Activated CD4-positive, alpha-beta T cell treated with anti-CD3 and anti-CD28 coated beads, Interleukin-2, amount 10 ng/mL, durations not matched to agents 7 days and 5 days (primary cell): Measurements from ENCODE around the gene IL1RAPL1. TPM values are rescaled to one million over a fixed set of nuclear protein-coding genes. Genes with fewer than 3 reads are reported as not detected.
"Not testable (repeated sequence)": the region's sequence is repeated elsewhere in the genome, so short reads cannot be mapped to it uniquely, and the experiment has no call there.

Experiments
- CTCF ChIA-PET: fragments of 350-600 bp; sonication (Branson Sonifier 250); formaldehyde crosslinking; loops from one replicate; lab custom pipeline; 2021; ENCODE audit warnings: antibody characterized with exemption; lab: Charles Lee
- POLR2A ChIA-PET: fragments of 350-600 bp; sonication (Branson Sonifier 250); formaldehyde crosslinking; loops from one replicate; lab custom pipeline; 2021; ENCODE audit warnings: antibody characterized with exemption; lab: Charles Lee
- DNase-seq: peaks from one replicate; pipeline ENCODE4 v3.0.0-alpha.2; 2020
- H3K27ac Mint-ChIP-seq: one replicate; pipeline ENCODE4 v1.8.0; 2021; ENCODE audit warnings: mild to moderate bottlenecking, moderate library complexity, mixed read lengths
- H3K27me3 Mint-ChIP-seq: one replicate; pipeline ENCODE4 v1.8.0; 2021; ENCODE audit warnings: mixed read lengths
- H3K36me3 Mint-ChIP-seq: one replicate; pipeline ENCODE4 v1.8.0; 2021; ENCODE audit warnings: low read depth, mixed read lengths
- H3K4me1 Mint-ChIP-seq: one replicate; pipeline ENCODE4 v1.8.0; 2021; ENCODE audit warnings: mixed read lengths
- H3K4me3 Mint-ChIP-seq: one replicate; pipeline ENCODE4 v1.8.0; 2021; ENCODE audit warnings: mild to moderate bottlenecking, moderate library complexity, mixed read lengths
- H3K9me3 Mint-ChIP-seq: one replicate; pipeline ENCODE4 v1.8.0; 2021; ENCODE audit warnings: mixed read lengths
- total RNA-seq, 2 experiments: library from RNA; stranded (reverse); gene quantifications; one replicate each; pipeline ENCODE4 v1.2.3, GENCODE V29; 2021

The IL1RAPL1 gene
- total RNA-seq, 2 experiments from 2014 or later: not detected

DNA sequence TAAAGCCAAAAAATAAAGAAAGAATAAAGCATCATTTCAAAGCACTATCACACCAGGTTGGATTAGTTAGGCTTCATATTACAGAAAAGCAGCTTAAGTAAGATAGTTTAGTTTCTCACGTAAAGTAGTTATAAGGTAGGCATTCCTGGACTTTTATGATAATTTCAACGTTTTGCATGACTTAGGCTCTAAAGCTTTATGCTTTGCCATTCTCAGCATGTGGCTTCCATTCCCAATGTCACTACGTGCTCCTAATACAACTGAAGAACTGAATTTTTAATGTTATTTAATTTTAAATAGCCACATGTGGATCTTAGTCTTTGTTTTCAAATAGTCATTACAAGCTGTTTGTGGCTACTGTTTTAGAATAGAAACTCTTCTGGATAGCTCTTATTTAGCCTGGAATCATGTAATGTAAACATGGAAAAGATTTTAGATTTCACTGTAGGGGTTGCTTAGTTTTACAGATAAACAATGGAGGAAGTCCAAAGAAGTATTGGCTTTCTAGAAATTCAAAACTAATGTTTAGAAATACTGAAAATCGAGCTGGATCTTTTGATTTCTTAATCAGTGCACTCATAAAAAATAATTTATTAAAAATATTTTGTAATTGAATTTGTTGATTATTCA lies 710.0 kb downstream of the IL1RAPL1 start:
- ChIA-PET POLR2A (no interaction called here), CTCF (no interaction called here)
- no peak overlapping the region for H3K27ac Mint-ChIP-seq
- H3K4me1 Mint-ChIP-seq: no peaks in the 10 kb centered on the region
- no peaks in the 10 kb centered on the region for H3K27me3 Mint-ChIP-seq
- no peak overlapping the region for H3K4me3 Mint-ChIP-seq
- DNase-seq: no peak
- no peaks in the 10 kb centered on the region for H3K36me3 Mint-ChIP-seq
- H3K9me3 Mint-ChIP-seq: no peaks in the 10 kb centered on the region

DNA sequence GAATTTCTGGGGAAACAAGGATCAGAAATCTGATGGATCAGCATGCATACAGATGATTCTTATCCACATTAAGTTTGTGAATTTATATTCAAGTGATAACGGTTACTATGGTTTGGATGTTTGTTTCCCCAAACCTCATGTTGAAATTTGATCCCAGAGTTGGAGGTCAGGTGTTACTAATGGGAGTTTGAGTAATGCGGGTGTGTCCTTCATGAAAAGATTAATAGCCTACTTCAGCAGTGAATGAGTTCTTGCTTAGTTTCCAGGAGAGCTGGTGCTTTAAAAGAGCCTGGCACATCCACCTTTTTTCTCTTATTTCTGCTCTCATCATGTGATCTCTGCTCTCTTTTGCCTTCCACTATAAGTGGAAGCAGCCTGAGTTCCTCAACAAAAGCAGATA lies 712.4 kb downstream of the IL1RAPL1 start:
- no peak for DNase-seq
- H3K9me3 Mint-ChIP-seq: no peaks in the 10 kb centered on the region
- H3K4me1 Mint-ChIP-seq: no peaks in the 10 kb centered on the region
- ChIA-PET CTCF (no interaction called here), POLR2A (no interaction called here)
- no peaks in the 10 kb centered on the region for H3K27me3 Mint-ChIP-seq
- no peak overlapping the region for H3K4me3 Mint-ChIP-seq
- H3K27ac Mint-ChIP-seq: no peak overlapping the region
- H3K36me3 Mint-ChIP-seq: no peaks in the 10 kb centered on the region

DNA sequence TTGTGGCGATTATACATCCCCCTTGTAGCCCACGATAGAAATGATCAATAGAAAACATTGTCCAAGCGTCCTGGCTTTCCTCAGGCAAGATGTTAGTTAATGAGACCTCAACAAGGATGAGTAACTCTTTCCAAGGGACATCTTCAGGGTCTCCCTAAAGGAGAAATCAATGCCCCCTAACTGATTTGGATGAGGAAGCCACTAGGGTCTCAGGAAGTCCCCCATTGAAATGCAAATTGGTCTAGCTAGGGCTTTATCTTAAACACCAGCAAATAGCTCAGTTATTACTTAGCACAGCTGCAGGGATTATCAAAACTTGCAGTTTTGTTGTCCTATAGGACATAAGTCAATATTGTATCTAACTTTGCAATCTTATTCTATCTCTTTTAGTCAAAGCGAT lies 721.5 kb downstream of the IL1RAPL1 start:
- no peak overlapping the region for H3K4me3 Mint-ChIP-seq
- no peaks in the 10 kb centered on the region for H3K36me3 Mint-ChIP-seq
- H3K4me1 Mint-ChIP-seq: no peaks in the 10 kb centered on the region
- H3K9me3 Mint-ChIP-seq: no peaks in the 10 kb centered on the region
- DNase-seq: no peak
- POLR2A ChIA-PET: no interaction called here
- H3K27ac Mint-ChIP-seq: no peak overlapping the region
- CTCF ChIA-PET: no interaction called here
- H3K27me3 Mint-ChIP-seq: no peaks in the 10 kb centered on the region

DNA sequence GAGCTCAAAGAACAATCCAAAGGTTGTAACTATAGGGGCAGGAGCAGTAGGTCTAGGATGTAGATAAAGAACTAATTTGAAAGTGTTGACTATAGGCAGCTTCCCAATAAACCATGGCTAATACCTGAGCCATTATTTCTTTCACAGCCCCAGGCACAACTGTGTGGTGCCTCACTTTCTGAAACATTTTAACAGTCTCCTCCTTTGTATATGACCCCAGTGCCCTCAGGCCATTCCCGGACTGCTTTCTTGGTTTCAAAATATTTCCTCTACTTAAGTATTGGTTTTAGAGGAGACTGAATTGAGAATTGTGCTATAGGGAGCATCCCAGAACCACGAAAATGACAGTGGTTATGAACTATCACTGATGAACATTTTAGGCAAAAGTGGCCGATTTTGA lies 728.7 kb downstream of the IL1RAPL1 start:
- no peak overlapping the region for H3K4me3 Mint-ChIP-seq
- ChIA-PET CTCF (no interaction called here), POLR2A (no interaction called here)
- no peaks in the 10 kb centered on the region for H3K27me3 Mint-ChIP-seq
- DNase-seq: no peak
- H3K9me3 Mint-ChIP-seq: no peaks in the 10 kb centered on the region
- no peaks in the 10 kb centered on the region for H3K4me1 Mint-ChIP-seq
- H3K27ac Mint-ChIP-seq: no peak overlapping the region
- H3K36me3 Mint-ChIP-seq: no peaks in the 10 kb centered on the region

DNA sequence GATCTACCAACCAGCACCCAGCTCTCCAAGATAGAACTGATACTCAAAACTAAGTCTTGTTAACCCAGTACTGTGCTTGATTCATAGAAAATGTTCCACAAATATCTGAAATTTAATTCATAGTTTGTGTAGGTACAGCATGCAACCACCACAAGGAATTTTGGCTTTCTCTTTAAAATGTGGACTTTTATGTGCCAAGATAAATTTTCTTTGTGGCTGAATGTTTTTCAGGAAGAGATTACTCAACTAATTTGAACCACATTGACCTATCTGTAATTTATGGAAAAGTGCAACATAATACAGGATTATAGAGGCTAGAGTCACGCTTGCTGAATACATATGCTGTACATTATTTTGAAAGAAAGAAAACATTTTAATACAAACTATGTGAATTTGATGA lies 730.8 kb downstream of the IL1RAPL1 start:
- H3K36me3 Mint-ChIP-seq: no peaks in the 10 kb centered on the region

DNA sequence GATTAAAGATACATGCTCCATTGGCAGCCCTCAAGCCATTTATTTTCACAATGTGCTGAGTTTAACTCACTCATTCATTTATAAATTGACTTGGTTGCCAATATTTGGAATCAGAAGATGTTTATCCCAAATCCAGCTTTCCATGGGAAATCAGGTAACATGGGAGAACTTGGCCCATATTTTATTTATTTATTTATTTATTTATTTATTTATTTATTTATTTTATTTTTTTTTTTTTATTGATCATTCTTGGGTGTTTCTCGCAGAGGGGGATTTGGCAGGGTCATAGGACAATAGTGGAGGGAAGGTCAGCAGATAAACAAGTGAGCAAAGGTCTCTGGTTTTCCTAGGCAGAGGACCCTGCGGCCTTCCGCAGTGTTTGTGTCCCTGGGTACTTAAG lies 745.2 kb downstream of the IL1RAPL1 start:
- H3K4me1 Mint-ChIP-seq, H3K27ac Mint-ChIP-seq, CTCF ChIA-PET, H3K27me3 Mint-ChIP-seq, POLR2A ChIA-PET, H3K4me3 Mint-ChIP-seq, DNase-seq, H3K36me3 Mint-ChIP-seq, H3K9me3 Mint-ChIP-seq: not testable (repeated sequence)

More for the DNA sequence above, 730.8 kb downstream of the IL1RAPL1 start:
- CTCF ChIA-PET: no interaction called here
- no peaks in the 10 kb centered on the region for H3K9me3 Mint-ChIP-seq
- no peak overlapping the region for H3K4me3 Mint-ChIP-seq
- H3K27me3 Mint-ChIP-seq: no peaks in the 10 kb centered on the region
- POLR2A ChIA-PET: no interaction called here
- no peak overlapping the region for H3K27ac Mint-ChIP-seq
- no peak for DNase-seq
- no peaks in the 10 kb centered on the region for H3K4me1 Mint-ChIP-seq

DNA sequence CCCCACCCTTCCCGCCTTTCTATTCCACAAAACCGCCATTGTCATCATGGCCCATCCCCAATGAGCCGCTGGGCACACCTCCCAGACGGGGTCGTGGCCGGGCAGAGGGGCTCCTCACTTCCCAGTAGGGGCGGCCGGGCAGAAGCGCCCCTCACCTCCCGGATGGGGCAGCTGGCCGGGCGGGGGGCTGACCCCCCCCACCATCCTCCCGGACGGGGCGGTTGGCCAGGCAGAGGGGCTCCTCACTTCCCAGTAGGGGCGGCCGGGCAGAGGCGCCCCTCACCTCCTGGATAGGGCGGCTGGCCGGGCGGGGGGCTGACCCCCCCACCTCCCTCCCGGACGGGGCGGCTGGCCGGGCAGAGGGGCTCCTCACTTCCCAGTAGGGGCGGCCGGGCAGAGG lies 745.8 kb downstream of the IL1RAPL1 start:
- not testable (repeated sequence) for DNase-seq, H3K9me3 Mint-ChIP-seq

DNA sequence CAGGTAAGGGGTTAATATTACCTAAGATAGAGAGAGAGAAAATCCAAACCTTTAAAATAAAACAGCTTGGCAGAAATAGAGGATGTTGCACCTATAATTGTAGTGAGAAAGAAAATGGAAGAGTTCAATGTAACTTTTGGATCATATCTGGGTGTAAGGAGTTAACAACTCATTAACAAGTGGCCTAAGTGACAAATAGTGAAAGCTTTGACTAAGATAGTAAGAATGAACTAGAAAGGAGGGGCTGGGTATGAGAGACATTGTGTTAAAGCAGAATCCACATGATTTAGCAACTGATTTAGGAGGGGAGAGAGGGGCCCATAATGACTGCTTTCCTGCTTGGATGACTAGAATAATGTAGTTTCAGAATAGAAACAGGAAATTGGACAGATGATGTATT lies 761.0 kb downstream of the IL1RAPL1 start:
- no peaks in the 10 kb centered on the region for H3K36me3 Mint-ChIP-seq

More for the DNA sequence above, 745.8 kb downstream of the IL1RAPL1 start:
- H3K27me3 Mint-ChIP-seq, CTCF ChIA-PET, H3K36me3 Mint-ChIP-seq, H3K27ac Mint-ChIP-seq, H3K4me1 Mint-ChIP-seq, POLR2A ChIA-PET, H3K4me3 Mint-ChIP-seq: not testable (repeated sequence)

DNA sequence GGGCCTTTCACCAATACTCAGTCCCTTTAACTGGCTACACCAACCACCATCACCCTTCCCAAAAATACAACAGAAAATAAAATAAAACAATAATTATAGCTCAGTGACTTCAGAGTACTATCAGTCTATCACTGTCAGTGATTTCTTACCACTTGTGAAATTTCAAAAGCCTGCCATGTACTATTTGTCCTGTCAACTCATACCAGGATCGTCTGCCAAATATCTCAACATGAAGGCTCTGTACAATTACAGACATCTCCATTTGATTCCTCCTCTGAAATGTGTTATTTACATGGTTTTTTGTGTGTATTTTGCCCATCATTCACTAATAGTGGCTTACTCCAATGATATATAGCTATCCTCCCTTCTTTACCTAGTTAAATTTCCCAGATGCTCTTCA lies 772.0 kb downstream of the IL1RAPL1 start:
- no peak overlapping the region for H3K4me3 Mint-ChIP-seq
- no peaks in the 10 kb centered on the region for H3K27me3 Mint-ChIP-seq
- CTCF ChIA-PET: no interaction called here
- no peaks in the 10 kb centered on the region for H3K36me3 Mint-ChIP-seq
- no peaks in the 10 kb centered on the region for H3K9me3 Mint-ChIP-seq
- POLR2A ChIA-PET: no interaction called here
- no peaks in the 10 kb centered on the region for H3K4me1 Mint-ChIP-seq
- no peak for DNase-seq
- no peak overlapping the region for H3K27ac Mint-ChIP-seq

More for the DNA sequence above, 761.0 kb downstream of the IL1RAPL1 start:
- DNase-seq: no peak
- Mint-ChIP-seq H3K27me3 (no peaks in the 10 kb centered on the region), H3K4me1 (no peaks in the 10 kb centered on the region), H3K27ac (no peak overlapping the region), H3K4me3 (no peak overlapping the region), H3K9me3 (no peaks in the 10 kb centered on the region)
- ChIA-PET POLR2A (no interaction called here), CTCF (no interaction called here)

DNA sequence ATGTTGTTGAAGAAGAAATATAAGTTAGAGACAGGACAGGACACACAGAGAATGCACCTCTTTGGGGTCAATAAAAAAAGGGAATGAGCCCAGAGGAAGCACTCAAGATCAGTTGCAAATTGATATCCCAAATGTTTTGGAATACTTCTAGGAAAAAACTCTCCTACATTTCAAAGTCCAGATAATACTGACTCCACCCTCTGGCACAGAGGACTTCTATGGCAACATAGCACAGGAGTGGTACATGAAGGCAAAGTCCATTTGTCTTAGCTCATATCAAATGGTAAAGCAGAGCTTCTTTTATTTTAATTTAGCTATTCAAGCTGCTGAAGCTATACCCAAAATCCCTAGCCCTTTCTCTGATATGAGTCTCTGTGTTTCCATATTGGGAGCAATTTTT lies 787.5 kb downstream of the IL1RAPL1 start:
- H3K9me3 Mint-ChIP-seq, H3K27me3 Mint-ChIP-seq, DNase-seq, H3K36me3 Mint-ChIP-seq, H3K4me3 Mint-ChIP-seq, POLR2A ChIA-PET, CTCF ChIA-PET, H3K4me1 Mint-ChIP-seq, H3K27ac Mint-ChIP-seq: not testable (repeated sequence)

DNA sequence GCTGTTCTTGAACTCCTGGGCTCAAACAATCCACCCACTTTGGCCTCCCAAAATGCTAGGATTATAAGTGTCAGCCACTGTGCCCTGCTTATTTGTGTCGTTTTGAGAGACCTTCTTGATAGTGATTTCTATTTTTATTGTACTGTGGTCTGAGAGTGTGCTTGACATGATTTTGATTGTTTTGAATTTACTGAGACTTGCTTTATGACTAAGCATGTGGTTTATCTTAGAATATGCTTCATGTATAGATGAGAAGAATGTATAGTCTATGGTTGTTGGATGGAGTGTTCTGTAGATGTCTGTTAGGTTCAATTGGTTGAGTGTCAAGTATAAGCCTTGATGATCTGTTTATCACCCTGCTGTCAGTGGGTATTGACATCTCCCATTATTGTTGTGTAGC lies 789.3 kb downstream of the IL1RAPL1 start:
- POLR2A ChIA-PET: no interaction called here
- H3K27ac Mint-ChIP-seq: no peak overlapping the region
- no peaks in the 10 kb centered on the region for H3K4me1 Mint-ChIP-seq
- no peaks in the 10 kb centered on the region for H3K36me3 Mint-ChIP-seq
- CTCF ChIA-PET: no interaction called here
- H3K9me3 Mint-ChIP-seq: peaks cover 4% of the 10 kb centered on the region
- H3K4me3 Mint-ChIP-seq: no peak overlapping the region
- H3K27me3 Mint-ChIP-seq: no peaks in the 10 kb centered on the region
- no peak for DNase-seq

DNA sequence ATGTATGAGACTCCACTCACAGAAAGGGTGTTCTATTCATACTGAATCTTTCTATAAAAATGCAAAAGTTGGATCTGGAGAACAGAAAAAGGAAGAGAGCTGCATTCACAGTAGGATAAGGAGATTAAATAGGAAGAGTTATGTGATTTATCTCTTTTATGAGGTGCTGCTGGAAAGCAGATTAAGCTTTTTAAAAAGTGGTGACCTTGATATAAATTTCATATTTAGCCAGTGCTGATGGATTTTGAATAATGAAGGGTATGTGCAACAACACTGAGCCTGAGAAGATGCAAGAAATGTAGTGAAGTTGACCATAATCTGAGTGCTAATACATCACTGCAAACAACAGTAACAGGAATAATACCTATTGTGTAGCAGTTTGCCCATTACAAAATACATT lies 795.6 kb downstream of the IL1RAPL1 start:
- DNase-seq: no peak
- no peak overlapping the region for H3K27ac Mint-ChIP-seq
- peaks cover 4% of the 10 kb centered on the region for H3K9me3 Mint-ChIP-seq

DNA sequence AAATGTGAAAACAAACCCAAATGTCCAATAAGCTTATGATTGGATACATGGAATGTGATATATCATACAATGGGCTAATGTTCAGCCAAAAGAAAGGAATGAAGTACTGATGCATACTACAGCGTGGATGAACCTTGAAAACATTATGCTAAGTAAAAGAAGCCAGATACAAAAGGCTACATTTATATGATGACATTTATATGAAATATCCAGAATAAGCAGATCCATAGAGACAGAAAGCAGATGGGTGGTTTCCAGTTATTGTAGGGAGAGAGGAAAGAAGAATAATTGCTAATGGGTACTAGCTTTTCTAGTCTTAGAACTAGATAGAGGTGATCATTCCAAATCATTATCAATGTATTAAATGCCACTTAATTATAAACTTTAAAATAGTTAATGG lies 801.3 kb downstream of the IL1RAPL1 start:
- ChIA-PET POLR2A (no interaction called here), CTCF (no interaction called here)
- Mint-ChIP-seq H3K4me3 (no peak overlapping the region), H3K27me3 (no peaks in the 10 kb centered on the region), H3K9me3 (no peaks in the 10 kb centered on the region), H3K36me3 (no peaks in the 10 kb centered on the region), H3K27ac (no peak overlapping the region), H3K4me1 (no peaks in the 10 kb centered on the region)
- no peak for DNase-seq

More for the DNA sequence above, 795.6 kb downstream of the IL1RAPL1 start:
- ChIA-PET CTCF (no interaction called here), POLR2A (no interaction called here)
- Mint-ChIP-seq H3K4me1 (no peaks in the 10 kb centered on the region), H3K4me3 (no peak overlapping the region), H3K36me3 (no peaks in the 10 kb centered on the region), H3K27me3 (no peaks in the 10 kb centered on the region)

DNA sequence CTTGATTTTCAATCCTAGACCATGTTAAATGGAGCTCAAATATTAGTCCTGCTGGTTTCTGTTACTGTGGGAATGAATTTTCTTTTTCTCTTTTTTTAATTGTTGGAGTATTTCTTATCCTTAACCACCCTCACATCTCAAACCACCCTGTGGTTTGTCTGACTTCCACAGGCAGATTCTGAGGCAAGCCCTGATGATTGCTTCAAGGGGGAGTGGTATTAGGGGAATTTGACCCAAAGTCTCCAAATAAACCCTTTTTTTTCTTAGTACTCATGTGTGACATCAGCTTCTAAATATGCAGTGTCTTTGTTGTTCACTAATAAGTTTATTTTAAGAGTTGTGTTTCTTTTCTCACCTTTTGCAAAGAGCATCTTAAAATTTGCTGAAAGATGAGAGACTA lies 810.3 kb downstream of the IL1RAPL1 start:
- no peaks in the 10 kb centered on the region for H3K36me3 Mint-ChIP-seq
- POLR2A ChIA-PET: no interaction called here
- H3K4me1 Mint-ChIP-seq: no peaks in the 10 kb centered on the region
- no peak overlapping the region for H3K27ac Mint-ChIP-seq
- H3K4me3 Mint-ChIP-seq: no peak overlapping the region
- H3K9me3 Mint-ChIP-seq: no peaks in the 10 kb centered on the region
- no peaks in the 10 kb centered on the region for H3K27me3 Mint-ChIP-seq
- no peak for DNase-seq
- CTCF ChIA-PET: no interaction called here
